ACC112 (cell line): ENCODE measurements around the gene PPP6R3.
"Not testable (repeated sequence)": the region's sequence is repeated elsewhere in the genome, so short reads cannot be mapped to it uniquely, and the experiment has no call there.

ENCODE experiments used
- H2AFZ ChIP-seq: fragments of 200-600 bp; sonication (generic); one replicate; pipeline ENCODE4 v1.6.0; 2017; ENCODE audit warnings: antibody characterized with exemption, low read length; ENCODE audit not compliant: unreplicated experiment
- H3K27ac ChIP-seq: fragments of 200-600 bp; sonication (generic); 2 replicates; pipeline ENCODE4 v1.5.1; 2014; ENCODE audit warnings: low read depth, mild to moderate bottlenecking, antibody characterized with exemption, low read length, moderate library complexity
- H3K27me3 ChIP-seq: fragments of 200-600 bp; sonication (generic); 2 replicates; pipeline ENCODE4 v1.6.1; 2014; ENCODE audit warnings: mild to moderate bottlenecking, antibody characterized with exemption, low read length, moderate library complexity, mixed read lengths; ENCODE audit not compliant: insufficient read depth
- H3K36me3 ChIP-seq: fragments of 200-600 bp; sonication (generic); 2 replicates; pipeline ENCODE4 v1.6.1; 2016; ENCODE audit warnings: mild to moderate bottlenecking, antibody characterized with exemption, low read length, moderate library complexity, mixed read lengths; ENCODE audit not compliant: insufficient read depth
- H3K4me1 ChIP-seq: fragments of 200-600 bp; sonication (generic); one replicate; pipeline ENCODE4 v1.6.1; 2016; ENCODE audit warnings: low read length, mixed read lengths; ENCODE audit not compliant: insufficient read depth, unreplicated experiment, control insufficient read depth
- H3K4me3 ChIP-seq: fragments of 200-600 bp; sonication (generic); 2 replicates; pipeline ENCODE4 v1.5.1; 2014; ENCODE audit warnings: mild to moderate bottlenecking, low read depth, low read length
- H3K79me2 ChIP-seq: fragments of 200-600 bp; sonication (generic); one replicate; pipeline ENCODE4 v1.6.0; 2016; ENCODE audit warnings: low read length; ENCODE audit not compliant: control insufficient read depth, unreplicated experiment, insufficient read depth

PPP6R3 gene

GRCh38 chr11:68446046-68446725 lies 14.4 kb upstream of the PPP6R3 start:
- Histone ChIP-seq H2AFZ (no peak overlapping the region), H3K79me2 (no peaks in the 10 kb centered on the region), H3K4me3 (no peak overlapping the region), H3K27ac (no peak overlapping the region), H3K27me3 (no peaks in the 10 kb centered on the region), H3K4me1 (peaks cover 7% of the 10 kb centered on the region), H3K36me3 (no peaks in the 10 kb centered on the region)

DNA sequence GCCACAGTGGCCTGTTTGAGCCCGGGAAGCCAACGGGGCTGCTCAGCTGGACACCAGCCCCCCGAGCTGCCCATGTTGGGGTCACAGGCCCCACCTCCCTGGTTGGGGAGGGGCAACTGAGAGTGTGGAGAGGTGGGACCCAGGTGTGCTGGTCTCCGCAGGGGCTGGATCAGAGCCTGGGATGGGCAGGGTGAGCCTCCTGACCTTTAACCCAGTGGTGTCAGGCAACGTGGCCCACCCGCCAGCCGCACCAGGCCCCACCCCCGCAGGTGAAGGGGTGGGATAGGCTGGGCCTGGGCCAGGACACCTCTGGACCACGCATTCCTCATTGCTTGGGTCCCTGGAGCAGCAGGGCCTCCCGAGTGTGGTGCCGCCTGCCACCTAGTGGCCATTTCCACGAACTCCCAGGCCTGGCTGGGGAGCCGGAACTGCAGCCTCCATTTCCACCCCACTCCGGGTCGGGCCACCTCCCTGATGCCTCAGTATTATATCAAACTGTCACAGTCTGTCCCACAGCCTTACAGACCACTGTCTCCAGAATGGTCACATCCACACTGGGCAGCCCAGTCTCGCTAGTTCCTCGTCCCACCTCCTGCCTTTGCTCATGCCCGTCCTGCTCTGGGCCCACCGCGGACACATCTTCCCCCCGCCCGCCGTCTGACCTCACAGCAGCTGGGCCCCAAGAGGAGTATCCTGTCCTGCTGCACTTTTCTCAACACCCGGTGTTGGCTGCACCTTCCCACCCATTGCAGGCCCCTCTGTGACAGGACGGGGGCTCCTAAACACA lies 13.3 kb upstream of the PPP6R3 start:
- Histone ChIP-seq H2AFZ (no peak overlapping the region), H3K27me3 (no peaks in the 10 kb centered on the region), H3K79me2 (no peaks in the 10 kb centered on the region), H3K27ac (no peak overlapping the region), H3K36me3 (no peaks in the 10 kb centered on the region), H3K4me1 (no peaks in the 10 kb centered on the region), H3K4me3 (no peak overlapping the region)

DNA sequence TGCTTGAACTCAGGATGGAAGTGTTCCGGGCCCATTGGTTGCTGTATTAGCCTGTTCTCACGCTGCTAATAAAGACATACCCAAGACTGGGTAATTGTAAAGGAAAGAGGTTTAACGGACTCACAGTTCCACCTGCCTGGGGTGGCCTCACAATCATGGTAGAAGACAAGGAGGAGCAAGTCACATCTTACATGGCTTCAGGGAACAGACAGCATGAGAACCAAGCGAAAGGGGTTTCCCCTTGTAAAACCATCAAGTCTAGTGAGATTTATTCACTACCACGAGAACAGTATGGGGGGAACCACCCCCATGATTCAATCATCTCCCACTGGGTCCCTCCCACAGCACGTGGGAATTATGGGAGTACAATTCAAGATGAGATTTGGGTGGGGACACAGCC lies 12.6 kb upstream of the PPP6R3 start:
- H2AFZ ChIP-seq, H3K4me3 ChIP-seq, H3K27ac ChIP-seq, H3K4me1 ChIP-seq, H3K79me2 ChIP-seq, H3K27me3 ChIP-seq, H3K36me3 ChIP-seq: not testable (repeated sequence)

- Histone ChIP-seq H3K4me1 (no peaks in the 10 kb centered on the region), H3K27ac (no peak overlapping the region), H2AFZ (no peak overlapping the region), H3K79me2 (no peaks in the 10 kb centered on the region), H3K27me3 (no peaks in the 10 kb centered on the region), H3K36me3 (no peaks in the 10 kb centered on the region), H3K4me3 (no peak overlapping the region)
Measured at GRCh38 chr11:68448604-68449011, 11.9 kb upstream of the PPP6R3 start.

DNA sequence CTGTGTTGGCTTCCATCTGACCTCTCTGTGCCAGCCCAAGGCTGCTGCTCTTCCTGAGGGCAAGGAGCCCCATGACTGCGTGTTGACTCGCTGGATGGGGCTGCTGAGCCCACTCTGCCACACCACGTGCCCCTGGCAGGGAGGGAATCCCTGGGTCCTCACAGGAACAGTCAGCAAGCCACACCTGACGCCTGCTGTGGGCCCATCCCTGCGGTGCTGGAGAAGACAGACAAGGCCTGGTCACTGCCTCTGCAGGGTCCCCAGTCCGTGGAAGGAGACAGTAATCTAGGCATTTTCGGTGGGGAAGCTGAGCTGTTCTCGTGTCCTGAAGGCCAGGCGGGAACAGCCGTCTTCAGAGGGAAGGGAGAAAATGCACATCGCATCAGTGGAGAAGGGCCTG lies 10.6 kb upstream of the PPP6R3 start:
- Histone ChIP-seq H3K36me3 (no peaks in the 10 kb centered on the region), H3K79me2 (no peaks in the 10 kb centered on the region), H3K27ac (no peak overlapping the region), H3K27me3 (no peaks in the 10 kb centered on the region), H2AFZ (no peak overlapping the region), H3K4me3 (no peak overlapping the region), H3K4me1 (no peaks in the 10 kb centered on the region)

GRCh38 chr11:68450711-68451110 lies 9.8 kb upstream of the PPP6R3 start:
- Histone ChIP-seq H3K36me3 (no peaks in the 10 kb centered on the region), H3K79me2 (no peaks in the 10 kb centered on the region), H2AFZ (no peak overlapping the region), H3K27me3 (no peaks in the 10 kb centered on the region), H3K27ac (no peak overlapping the region), H3K4me3 (no peak overlapping the region), H3K4me1 (no peaks in the 10 kb centered on the region)

DNA sequence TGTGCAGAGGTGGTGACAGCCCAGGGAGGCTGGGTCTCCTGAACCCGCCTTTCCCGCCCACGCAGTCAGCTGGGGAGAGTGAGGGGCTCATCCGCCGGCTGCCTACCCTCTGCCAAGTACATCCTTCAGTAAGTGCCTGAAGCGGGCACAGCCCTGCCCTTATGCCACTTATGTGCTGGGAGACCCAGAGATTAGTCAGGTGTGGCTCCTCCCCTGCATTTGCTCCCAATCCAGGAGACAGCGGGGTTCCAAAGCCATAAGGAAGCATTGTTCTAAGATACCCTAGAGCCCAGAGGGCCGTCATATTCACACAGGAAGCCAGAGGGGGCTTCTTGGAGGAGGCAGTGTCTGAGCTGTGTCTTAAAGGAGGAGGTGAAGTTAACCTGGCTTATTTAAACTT lies 5.8 kb upstream of the PPP6R3 start:
- H3K4me1 ChIP-seq, result no peaks in the 10 kb centered on the region
- H3K4me3 ChIP-seq, result no peak overlapping the region
- H2AFZ ChIP-seq, result no peak overlapping the region
- H3K79me2 ChIP-seq, result no peaks in the 10 kb centered on the region
- no peaks in the 10 kb centered on the region for H3K36me3 ChIP-seq
- no peaks in the 10 kb centered on the region for H3K27me3 ChIP-seq
- no peak overlapping the region for H3K27ac ChIP-seq

- Histone ChIP-seq H3K27me3 (no peaks in the 10 kb centered on the region), H3K27ac (no peak overlapping the region), H3K4me1 (no peaks in the 10 kb centered on the region), H3K36me3 (no peaks in the 10 kb centered on the region), H2AFZ (no peak overlapping the region), H3K79me2 (no peaks in the 10 kb centered on the region), H3K4me3 (no peak overlapping the region)
Measured at GRCh38 chr11:68455485-68455884, 5.1 kb upstream of the PPP6R3 start.

GRCh38 chr11:68457216-68457897 lies 3.2 kb upstream of the PPP6R3 start:
- no peak overlapping the region for H3K4me3 ChIP-seq
- H3K36me3 ChIP-seq, result no peaks in the 10 kb centered on the region
- H3K27ac ChIP-seq, result no peak overlapping the region
- no peak overlapping the region for H2AFZ ChIP-seq
- H3K79me2 ChIP-seq, result peaks cover 18% of the 10 kb centered on the region
- H3K27me3 ChIP-seq, result no peaks in the 10 kb centered on the region
- H3K4me1 ChIP-seq, result peaks cover 2% of the 10 kb centered on the region

- H3K4me3 ChIP-seq, result no peak overlapping the region
- no peaks in the 10 kb centered on the region for H3K27me3 ChIP-seq
- H3K27ac ChIP-seq, result no peak overlapping the region
- H3K4me1 ChIP-seq, result peaks cover 7% of the 10 kb centered on the region
- H2AFZ ChIP-seq, result no peak overlapping the region
- H3K79me2 ChIP-seq, result peaks cover 23% of the 10 kb centered on the region
- no peaks in the 10 kb centered on the region for H3K36me3 ChIP-seq
Measured at GRCh38 chr11:68457898-68458249, 2.7 kb upstream of the PPP6R3 start.

- H2AFZ ChIP-seq, result not testable (repeated sequence)
Measured at GRCh38 chr11:68458340-68458739, 2.2 kb upstream of the PPP6R3 start.

More at GRCh38 chr11:68458340-68458739, 2.2 kb upstream of the PPP6R3 start:
- H3K4me1 ChIP-seq, result peaks cover 12% of the 10 kb centered on the region
- H3K4me3 ChIP-seq, H3K27ac ChIP-seq, H3K36me3 ChIP-seq, H3K27me3 ChIP-seq: not testable (repeated sequence)
- H3K79me2 ChIP-seq, result peaks cover 27% of the 10 kb centered on the region
